HepG2 (cell line): ENCODE data around the gene KATNB1. TPM values are rescaled to one million over a fixed set of nuclear protein-coding genes. Genes with fewer than 3 reads are reported as not detected.

Source experiments
- AGO2 ChIP-seq: fragments of 200-400 bp; formaldehyde crosslinking; optimal IDR thresholded peaks from 2 replicates; pipeline ENCODE3; 2017; ENCODE audit warnings: mild to moderate bottlenecking, low read depth, low read length, moderate library complexity
- BHLHE40 ChIP-seq: IDR thresholded peaks from 2 replicates; pipeline ENCODE4 v1.6.1; 2011; ENCODE audit warnings: low read length, improper control_type of control experiment
- CCDC6 ChIP-seq: sonication (generic); formaldehyde crosslinking; IDR thresholded peaks from 2 replicates; pipeline ENCODE4 v1.8.1; 2022; ENCODE audit warnings: mild to moderate bottlenecking, missing genetic modification reagents, moderate library complexity
- CSRNP2 ChIP-seq: sonication (generic); formaldehyde crosslinking; conservative IDR thresholded peaks from 2 replicates; pipeline ENCODE4 v1.8.0; 2022; ENCODE audit warnings: low read depth, missing genetic modification reagents
- FOXA3 ChIP-seq: IDR thresholded peaks from 2 replicates; pipeline ENCODE4 v1.6.1; 2016; ENCODE audit warnings: missing genetic modification reagents, missing compliant biosample characterization
- FOXJ3 ChIP-seq: sonication (generic); formaldehyde crosslinking; IDR thresholded peaks from 2 replicates; pipeline ENCODE4 v1.4.0; 2020; ENCODE audit warnings: missing genetic modification reagents, mild to moderate bottlenecking, borderline replicate concordance
- FOXP4 ChIP-seq: sonication (generic); formaldehyde crosslinking; IDR thresholded peaks from 2 replicates; pipeline ENCODE4 v1.4.0; 2020; ENCODE audit warnings: missing genetic modification reagents
- GABPA ChIP-seq, 2 experiments: IDR thresholded peaks; 2 replicates each; pipeline ENCODE4 v1.6.1; 2011 to 2016; ENCODE audit warnings: low read depth in 2 of 2, low read length in 1 of 2, missing biosample characterization in 1 of 2, missing genetic modification characterization in 1 of 2
- GATA4 ChIP-seq: sonication (generic); IDR thresholded peaks from 2 replicates; pipeline ENCODE4 v1.6.1; 2016; ENCODE audit warnings: antibody characterized with exemption, low read depth, borderline replicate concordance
- GPN1 ChIP-seq: sonication (generic); formaldehyde crosslinking; IDR thresholded peaks from 2 replicates; pipeline ENCODE4 v1.5.1; 2020; ENCODE audit warnings: missing genetic modification reagents, borderline replicate concordance
- HDAC2 ChIP-seq: sonication (generic); formaldehyde crosslinking; IDR thresholded peaks from 2 replicates; pipeline ENCODE4 v1.4.0; 2020; ENCODE audit warnings: missing genetic modification reagents
- IKZF4 ChIP-seq: sonication (generic); formaldehyde crosslinking; IDR thresholded peaks from 2 replicates; pipeline ENCODE4 v1.5.1; 2020; ENCODE audit warnings: borderline replicate concordance, mild to moderate bottlenecking, low read depth, missing genetic modification reagents; ENCODE audit errors: not compliant biosample characterization
- ISX ChIP-seq: sonication (generic); formaldehyde crosslinking; conservative IDR thresholded peaks from 2 replicates; pipeline ENCODE4 v1.5.0; 2020; ENCODE audit warnings: missing genetic modification reagents
- JDP2 ChIP-seq: sonication (generic); formaldehyde crosslinking; IDR thresholded peaks from 2 replicates; pipeline ENCODE4 v1.8.1; 2022; ENCODE audit warnings: missing genetic modification reagents, borderline replicate concordance
- NCOA1 ChIP-seq: sonication (generic); formaldehyde crosslinking; IDR thresholded peaks from 2 replicates; pipeline ENCODE4 v1.9.0; 2021; ENCODE audit warnings: missing genetic modification reagents
- NFKB2 ChIP-seq: sonication (generic); formaldehyde crosslinking; IDR thresholded peaks from 2 replicates; pipeline ENCODE4 v1.4.0; 2020; ENCODE audit warnings: missing genetic modification reagents, borderline replicate concordance
- RARG ChIP-seq: sonication (generic); formaldehyde crosslinking; IDR thresholded peaks from 2 replicates; pipeline ENCODE4 v1.4.0; 2020; ENCODE audit warnings: low read depth, mild to moderate bottlenecking, missing genetic modification reagents
- SALL1 ChIP-seq: sonication (generic); formaldehyde crosslinking; IDR thresholded peaks from 2 replicates; pipeline ENCODE4 v1.8.0; 2022; ENCODE audit warnings: mild to moderate bottlenecking, missing genetic modification reagents
- SRSF4 ChIP-seq: fragments of 200-400 bp; formaldehyde crosslinking; IDR thresholded peaks from one replicate; pipeline ENCODE4 v1.6.1; 2018; ENCODE audit warnings: mild to moderate bottlenecking, low read depth, low read length, moderate library complexity; ENCODE audit not compliant: poor library complexity, severe bottlenecking
- TARDBP ChIP-seq: sonication (generic); formaldehyde crosslinking; IDR thresholded peaks from 2 replicates; pipeline ENCODE4 v1.8.0; 2022; ENCODE audit warnings: mild to moderate bottlenecking, missing genetic modification reagents
- ZBTB42 ChIP-seq: sonication (generic); formaldehyde crosslinking; IDR thresholded peaks from 2 replicates; pipeline ENCODE4 v1.5.0; 2020; ENCODE audit warnings: mild to moderate bottlenecking, missing genetic modification reagents
- ZFP37 ChIP-seq: sonication (generic); formaldehyde crosslinking; IDR thresholded peaks from 2 replicates; pipeline ENCODE4 v1.4.0; 2020; ENCODE audit warnings: missing genetic modification reagents, borderline replicate concordance
- ZFX ChIP-seq: sonication (generic); formaldehyde crosslinking; IDR thresholded peaks from 2 replicates; pipeline ENCODE4 v1.4.0; 2020; ENCODE audit warnings: mild to moderate bottlenecking, low read depth, missing genetic modification reagents, moderate library complexity
- ZNF30 ChIP-seq: sonication (generic); formaldehyde crosslinking; IDR thresholded peaks from 2 replicates; pipeline ENCODE4 v1.5.0; 2020; ENCODE audit warnings: mild to moderate bottlenecking, missing genetic modification reagents
- ZNF484 ChIP-seq: sonication (generic); formaldehyde crosslinking; IDR thresholded peaks from 2 replicates; pipeline ENCODE4 v1.5.1; 2020; ENCODE audit warnings: mild to moderate bottlenecking, low read depth, missing genetic modification reagents, borderline replicate concordance
- ZNF558 ChIP-seq: sonication (generic); formaldehyde crosslinking; IDR thresholded peaks from 2 replicates; pipeline ENCODE4 v1.9.0; 2022; ENCODE audit warnings: mild to moderate bottlenecking, missing genetic modification reagents, borderline replicate concordance
- ZNF703 ChIP-seq: sonication (generic); formaldehyde crosslinking; IDR thresholded peaks from 2 replicates; pipeline ENCODE4 v1.5.1; 2020; ENCODE audit warnings: missing genetic modification reagents, mild to moderate bottlenecking, moderate library complexity, borderline replicate concordance
- polyA plus RNA-seq, 8 experiments: library from polyadenylated mRNA; depleted of rRNA in 3 of 8; stranded (reverse) in 7 of 8; unstranded in 1 of 8; fragments of >200 nt; fragmentation: Illumina TruSeq in 4 of 8; extraction: Trizol in 4 of 8; gene quantifications; 2 replicates each; pipeline versions ENCODE4 v1.2.1 to v1.2.3, GENCODE V29; 2011 to 2016; ENCODE audit warnings: low read depth in 4 of 8, missing spikeins in 1 of 8, mixed read lengths in 1 of 8; ENCODE audit not compliant: insufficient read depth in 1 of 8
- total RNA-seq, 5 experiments: library from RNA; depleted of rRNA; stranded (reverse); fragments of >200 nt; fragmentation: Illumina TruSeq; extraction: Trizol; gene quantifications; 2 replicates each; pipeline ENCODE4 v1.2.3, GENCODE V29; 2016; ENCODE audit warnings: low read depth in 1 of 5

Gene KATNB1
- total and polyA plus RNA-seq, 2 of the 13 experiments (the other 11 are each of a cell fraction or from before 2014, with no cell fraction given) = 31.5 to 43.5 TPM

GRCh38 chr16:57802341-57803133, 67.0 kb downstream of the KATNB1 start, which contains the start of gene KIFC3 (continued):
- no peak for TF ChIP-seq GABPA (IDR thresholded peaks at IDR 0.05; ENCODE audit: low read depth, low read length)
- no peak for TF ChIP-seq GABPA (CRISPR knock-in tag; IDR thresholded peaks at IDR 0.05; ENCODE audit: low read depth)
- TF ChIP-seq ZFX (CRISPR knock-in tag) = no peak; the same call in 1 of the 2 replicates
- TF ChIP-seq FOXP4 (CRISPR knock-in tag) = peak; percentile 67
- peak; percentile 93 for TF ChIP-seq JDP2
- peak; percentile 53; the same call in 1 of the 2 replicates for TF ChIP-seq ZNF558
- peak; percentile 95 for TF ChIP-seq TARDBP (CRISPR knock-in tag)
- TF ChIP-seq ZNF703 (CRISPR knock-in tag) = peak; percentile 90
- no peak for TF ChIP-seq NCOA1
- peak; percentile 53; the same call in 1 of the 2 replicates for TF ChIP-seq FOXJ3 (CRISPR knock-in tag)
- peak; percentile 62; the same call in 1 of the 2 replicates for TF ChIP-seq CCDC6
- TF ChIP-seq RARG (CRISPR knock-in tag) = 0 out of 2 replicates have a peak, but pooled peaks have one; percentile 85
- TF ChIP-seq ZBTB42 (CRISPR knock-in tag) = 0 out of 2 replicates have a peak, but pooled peaks have one; percentile 19
- TF ChIP-seq ZNF30 (CRISPR knock-in tag) = peak; percentile 90
- TF ChIP-seq SRSF4 = no peak
- TF ChIP-seq IKZF4 (CRISPR knock-in tag) = peak; percentile 79
- TF ChIP-seq HDAC2 = peak; percentile 52
- peak; percentile 70; the same call in 1 of the 2 replicates for TF ChIP-seq CSRNP2 (CRISPR knock-in tag)
- peak; percentile 47; the same call in 1 of the 2 replicates for TF ChIP-seq ZFP37 (CRISPR knock-in tag)
- TF ChIP-seq ZNF484 (CRISPR knock-in tag) = no peak
- TF ChIP-seq AGO2 = no peak
- TF ChIP-seq GPN1 (CRISPR knock-in tag) = no peak; the same call in 1 of the 2 replicates
- 0 out of 2 replicates have a peak, but pooled peaks have one; percentile 12 for TF ChIP-seq ISX (CRISPR knock-in tag)
- peak; percentile 82 for TF ChIP-seq BHLHE40
- TF ChIP-seq NFKB2 (CRISPR knock-in tag) = peak; percentile 83
- TF ChIP-seq GATA4 = no peak
- TF ChIP-seq FOXA3 (CRISPR knock-in tag) = peak; percentile 59
- TF ChIP-seq SALL1 = peak; percentile 85; the same call in 1 of the 2 replicates
